ENCODE data around the gene DBNDD1. TPM values are rescaled to one million over a fixed set of nuclear protein-coding genes. Genes with fewer than 3 reads are reported as not detected.
"Not testable (repeated sequence)": the region's sequence is repeated elsewhere in the genome, so short reads cannot be mapped to it uniquely, and the experiment has no call there.

DBNDD1 gene
- total RNA-seq, 1 donor from 2014 or later, result 40.7 TPM

GRCh38 chr16:90011908-90012501 is 7.3 kb downstream of the DBNDD1 start:
- no peak for TF ChIP-seq CTCF (conservative IDR thresholded peaks at IDR 0.05; ENCODE audit: low read depth, low read length)
- no peak overlapping the region for H3K4me3 ChIP-seq (ENCODE audit: low read depth, low read length)
- no peak for DNase-seq (ENCODE audit: low read depth)

GRCh38 chr16:90011508-90011819 is 7.8 kb downstream of the DBNDD1 start:
- no peak overlapping the region for H3K4me3 ChIP-seq (ENCODE audit: low read depth, low read length)
- no peak for TF ChIP-seq CTCF (conservative IDR thresholded peaks at IDR 0.05; ENCODE audit: low read depth, low read length)
- no peak for DNase-seq (ENCODE audit: low read depth)

GRCh38 chr16:90010676-90011507 is 8.4 kb downstream of the DBNDD1 start:
- H3K4me3 ChIP-seq (ENCODE audit: low read depth, low read length), result no peak overlapping the region
- TF ChIP-seq CTCF (conservative IDR thresholded peaks at IDR 0.05; ENCODE audit: low read depth, low read length), result no peak
- DNase-seq (ENCODE audit: low read depth), result no peak

- no peak for TF ChIP-seq CTCF (conservative IDR thresholded peaks at IDR 0.05; ENCODE audit: low read depth, low read length)
- DNase-seq (ENCODE audit: low read depth), result no peak
- H3K4me3 ChIP-seq (ENCODE audit: low read depth, low read length), result no peak overlapping the region
These were observed 9.9 kb downstream of the DBNDD1 start for GRCh38 chr16:90009172-90009899.

- DNase-seq (ENCODE audit: low read depth), result no peak
- H3K4me3 ChIP-seq (ENCODE audit: low read depth, low read length), result no peak overlapping the region
- no peak for TF ChIP-seq CTCF (conservative IDR thresholded peaks at IDR 0.05; ENCODE audit: low read depth, low read length)
These were observed 10.5 kb downstream of the DBNDD1 start for GRCh38 chr16:90008708-90009145.

GRCh38 chr16:90007635-90008234 is 11.5 kb downstream of the DBNDD1 start:
- H3K4me3 ChIP-seq (ENCODE audit: low read depth, low read length); DNase-seq (ENCODE audit: low read depth): not testable (repeated sequence)

GRCh38 chr16:90007015-90007414 is 12.2 kb downstream of the DBNDD1 start:
- TF ChIP-seq CTCF (conservative IDR thresholded peaks at IDR 0.05; ENCODE audit: low read depth, low read length), result no peak
- H3K4me3 ChIP-seq (ENCODE audit: low read depth, low read length), result no peak overlapping the region
- DNase-seq (ENCODE audit: low read depth), result no peak

All from epithelial cell of proximal tubule (primary cell).